Kidney (tissue), 14 donors: ENCODE data around the gene DSE. TPM values are rescaled to one million over a fixed set of nuclear protein-coding genes. Genes with fewer than 3 reads are reported as not detected.

ENCODE experiments used
- DNase-seq, 5 donors: peaks; one replicate each; pipeline ENCODE4 v3.0.0-alpha.2; 2013 to 2020
- FAIRE-seq: peaks from 2 replicates; lab custom pipeline; 2012; peaks lifted over from hg19 to GRCh38; lab: Jason Lieb, UNC
- H3K27ac ChIP-seq, 2 donors: one replicate each; pipeline ENCODE4 v1.7.0; 2013; ENCODE audit warnings: low read depth in 2 of 2, low read length in 2 of 2, inconsistent platforms in 1 of 2
- H3K27me3 ChIP-seq: one replicate; pipeline ENCODE4 v1.7.1; 2013; ENCODE audit warnings: low read length, inconsistent platforms; ENCODE audit not compliant: control insufficient read depth, insufficient read depth
- H3K36me3 ChIP-seq, 3 donors: one replicate each; pipeline versions ENCODE4 v1.7.0 to v1.7.1; 2013; ENCODE audit warnings: low read length in 3 of 3, control low read depth in 1 of 3, inconsistent platforms in 1 of 3; ENCODE audit not compliant: insufficient read depth in 3 of 3, control insufficient read depth in 2 of 3
- H3K4me1 ChIP-seq, 3 donors: one replicate each; pipeline versions ENCODE4 v1.7.0 to v1.7.1; 2013; ENCODE audit warnings: low read length in 3 of 3, inconsistent platforms in 1 of 3, low read depth in 1 of 3; ENCODE audit not compliant: control insufficient read depth in 2 of 3, insufficient read depth in 2 of 3
- H3K4me3 ChIP-seq, 3 donors: one replicate each; pipeline versions ENCODE4 v1.7.0 to v1.8.1; 2013; ENCODE audit warnings: low read length in 3 of 3, control low read depth in 1 of 3, inconsistent platforms in 1 of 3
- H3K9ac ChIP-seq, 3 donors: one replicate each; pipeline versions ENCODE4 v1.7.0 to v1.7.1; 2013; ENCODE audit warnings: low read length in 3 of 3, control low read depth in 1 of 3, inconsistent platforms in 1 of 3
- H3K9me3 ChIP-seq, 3 donors: one replicate each; pipeline versions ENCODE4 v1.7.0 to v1.7.1; 2013; ENCODE audit warnings: low read length in 3 of 3, control low read depth in 1 of 3, inconsistent platforms in 1 of 3; ENCODE audit not compliant: control insufficient read depth in 2 of 3, insufficient read depth in 1 of 3
- CTCF ChIP-seq: IDR thresholded peaks from 3 replicates; pipeline ENCODE4 v1.5.1; 2012; ENCODE audit warnings: mild to moderate bottlenecking, moderate library complexity, borderline replicate concordance; ENCODE audit not compliant: insufficient read depth; ENCODE audit errors: extremely low read depth
- intact Hi-C: fragments of 100-400 bp; cut with DNase I; formaldehyde crosslinking; loops from one replicate; pipeline ENCODE4 v1.11.1; 2022
- polyA plus RNA-seq: library from polyadenylated mRNA; stranded (reverse); fragments of 350-450 nt; fragmentation: Illumina TruSeq; extraction: RNeasy Lipid Tissue Mini Kit (QIAGEN cat#74804); gene quantifications from one replicate; pipeline ENCODE4 v1.2.3, GENCODE V29; 2014; ENCODE audit warnings: low read depth, low replicate concordance; ENCODE audit not compliant: insufficient read depth
- total RNA-seq: library from RNA; stranded (reverse); fragmentation: NEBNext Ultra II Directional; extraction: Animal tissue kit (Norgen Biotek cat#: 25700); gene quantifications from one replicate; pipeline ENCODE4 v1.2.1, GENCODE V29; 2021
- donor health status: control.
- donor health status: control.
- donor health status: control.
- donor health status: control.
- donor health status: control.
- donor health status: DM: yes; HTN: yes; CAD: no.
- donor health status: Normal renal cell carcinoma (clear cell type).

DSE gene
- total and polyA plus RNA-seq, 2 donors from 2014 or later: 6.9 to 47.7 TPM

GRCh38 chr6:116465246-116465645 lies 94.5 kb downstream of the DSE start:
- TF ChIP-seq CTCF: no peak
- Histone ChIP-seq H3K9ac (no peak overlapping the region), H3K4me1 (no peaks in the 10 kb centered on the region), H3K27ac (no peak overlapping the region), H3K9me3 (no peaks in the 10 kb centered on the region), H3K4me3 (no peak overlapping the region), H3K27me3 (no peaks in the 10 kb centered on the region), H3K36me3 (no peaks in the 10 kb centered on the region)
- intact Hi-C loops: no loop called here
- DNase-seq: peak in 1 of 5 donors; percentile 46
- no peak for FAIRE-seq

GRCh38 chr6:116467096-116467495 lies 96.3 kb downstream of the DSE start:
- DNase-seq (no peak), FAIRE-seq (no peak)
- Histone ChIP-seq H3K27me3 (no peaks in the 10 kb centered on the region), H3K9me3 (no peaks in the 10 kb centered on the region), H3K36me3 (no peaks in the 10 kb centered on the region), H3K4me1 (no peaks in the 10 kb centered on the region), H3K9ac (no peak overlapping the region), H3K27ac (no peak overlapping the region), H3K4me3 (no peak overlapping the region)
- TF ChIP-seq CTCF: no peak
- intact Hi-C loops: no loop called here

GRCh38 chr6:116467514-116467913 lies 96.8 kb downstream of the DSE start:
- intact Hi-C loops: no loop called here
- Histone ChIP-seq H3K9ac (no peak overlapping the region), H3K4me3 (no peak overlapping the region), H3K27ac (no peak overlapping the region), H3K36me3 (no peaks in the 10 kb centered on the region), H3K9me3 (no peaks in the 10 kb centered on the region), H3K4me1 (no peaks in the 10 kb centered on the region), H3K27me3 (no peaks in the 10 kb centered on the region)
- FAIRE-seq: no peak
- no peak for TF ChIP-seq CTCF
- no peak for DNase-seq

GRCh38 chr6:116468293-116468692 lies 97.5 kb downstream of the DSE start:
- DNase-seq (no peak), FAIRE-seq (no peak)
- Histone ChIP-seq H3K27ac (no peak overlapping the region), H3K4me3 (no peak overlapping the region), H3K27me3 (no peaks in the 10 kb centered on the region), H3K36me3 (no peaks in the 10 kb centered on the region), H3K9ac (no peak overlapping the region), H3K9me3 (no peaks in the 10 kb centered on the region), H3K4me1 (no peaks in the 10 kb centered on the region)
- no peak for TF ChIP-seq CTCF
- intact Hi-C loops: no loop called here
